Stimulated activated CD8-positive, alpha-beta memory T cell treated with anti-CD3 and anti-CD28 coated beads, Interleukin-12 subunit alpha, Interleukin-12 subunit beta, amount 100 ng/mL, for 24 hours (primary cell): ENCODE measurements around the gene C6orf58.
"Not testable (repeated sequence)": the region's sequence is repeated elsewhere in the genome, so short reads cannot be mapped to it uniquely, and the experiment has no call there.

ENCODE experiments used
- DNase-seq: peaks from one replicate; pipeline ENCODE4 v3.0.0-alpha.2; 2020; ENCODE audit errors: extremely low read depth

C6orf58 gene

DNA sequence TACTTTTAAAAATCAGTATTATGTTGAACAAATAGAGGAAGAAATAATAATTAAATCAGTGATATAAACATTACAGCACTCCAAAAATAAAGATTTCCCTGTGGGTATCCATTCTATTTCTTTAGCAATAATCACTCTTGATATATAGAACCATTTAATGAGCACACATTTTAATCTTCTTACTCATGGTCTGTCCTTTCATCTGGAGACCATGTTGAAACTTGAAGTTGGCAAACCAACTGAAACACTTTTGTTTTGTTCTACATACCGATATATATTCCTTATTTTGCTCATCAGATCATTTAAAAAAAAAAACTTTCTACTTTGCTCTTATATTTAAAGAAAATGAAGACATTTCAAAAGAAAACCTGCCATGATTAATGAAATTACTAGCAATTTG is 13.4 kb downstream of the C6orf58 start:
- DNase-seq = no peak

DNA sequence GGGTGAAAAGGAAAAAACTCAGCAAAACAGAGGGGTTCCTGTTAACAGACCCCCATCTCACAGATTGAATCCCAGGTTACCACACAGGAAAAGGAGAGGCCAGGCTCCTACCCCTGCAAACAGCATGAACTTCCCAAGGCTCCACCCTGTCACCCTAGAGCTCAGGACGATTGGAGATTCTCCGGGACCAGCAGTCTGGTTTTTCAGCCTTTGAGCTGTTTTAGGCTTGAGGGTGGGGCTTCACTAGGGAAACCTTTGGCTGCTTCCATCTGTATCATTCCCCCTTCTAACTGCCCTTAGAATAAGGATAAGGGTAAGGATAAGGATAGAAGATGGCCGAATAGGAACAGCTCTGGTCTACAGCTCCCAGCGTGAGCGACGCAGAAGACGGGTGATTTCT is 16.0 kb downstream of the C6orf58 start:
- no peak for DNase-seq

DNA sequence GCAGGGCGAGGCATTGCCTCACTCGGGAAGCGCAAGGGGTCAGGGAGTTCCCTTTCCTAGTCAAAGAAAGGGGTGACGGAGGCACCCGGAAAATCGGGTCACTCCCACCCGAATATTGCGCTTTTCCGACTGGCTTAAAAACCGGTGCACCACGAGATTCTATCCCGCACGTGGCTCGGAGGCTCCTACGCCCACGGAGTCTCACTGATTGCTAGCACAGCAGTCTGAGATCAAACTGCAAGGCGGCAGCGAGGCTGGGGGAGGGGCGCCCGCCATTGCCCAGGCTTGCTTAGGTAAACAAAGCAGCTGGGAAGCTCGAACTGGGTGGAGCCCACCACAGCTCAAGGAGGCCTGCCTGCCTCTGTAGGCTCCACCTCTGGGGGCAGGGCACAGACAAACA is 16.5 kb downstream of the C6orf58 start:
- not testable (repeated sequence) for DNase-seq

DNA sequence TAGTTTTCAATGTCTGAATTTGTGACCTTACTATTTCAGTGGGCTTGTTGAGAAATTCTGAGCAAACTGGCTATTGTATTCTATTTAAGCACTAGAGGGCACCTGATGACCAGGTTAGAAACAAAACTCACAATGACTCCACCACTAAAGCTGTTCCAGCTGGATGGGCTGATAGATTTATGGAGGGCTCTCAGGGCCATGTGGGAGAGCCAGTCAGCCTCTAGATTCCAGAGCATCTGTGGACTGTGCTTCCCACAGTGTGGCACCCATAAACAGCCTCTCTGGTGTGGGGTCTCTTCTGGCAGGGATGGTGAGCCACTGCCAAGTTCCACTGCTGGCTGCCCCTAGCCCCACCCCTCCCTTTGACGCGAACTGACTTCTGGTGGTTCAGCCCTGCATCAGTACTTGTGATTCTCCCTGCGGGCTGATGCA is 29.2 kb downstream of the C6orf58 start:
- DNase-seq = no peak

DNA sequence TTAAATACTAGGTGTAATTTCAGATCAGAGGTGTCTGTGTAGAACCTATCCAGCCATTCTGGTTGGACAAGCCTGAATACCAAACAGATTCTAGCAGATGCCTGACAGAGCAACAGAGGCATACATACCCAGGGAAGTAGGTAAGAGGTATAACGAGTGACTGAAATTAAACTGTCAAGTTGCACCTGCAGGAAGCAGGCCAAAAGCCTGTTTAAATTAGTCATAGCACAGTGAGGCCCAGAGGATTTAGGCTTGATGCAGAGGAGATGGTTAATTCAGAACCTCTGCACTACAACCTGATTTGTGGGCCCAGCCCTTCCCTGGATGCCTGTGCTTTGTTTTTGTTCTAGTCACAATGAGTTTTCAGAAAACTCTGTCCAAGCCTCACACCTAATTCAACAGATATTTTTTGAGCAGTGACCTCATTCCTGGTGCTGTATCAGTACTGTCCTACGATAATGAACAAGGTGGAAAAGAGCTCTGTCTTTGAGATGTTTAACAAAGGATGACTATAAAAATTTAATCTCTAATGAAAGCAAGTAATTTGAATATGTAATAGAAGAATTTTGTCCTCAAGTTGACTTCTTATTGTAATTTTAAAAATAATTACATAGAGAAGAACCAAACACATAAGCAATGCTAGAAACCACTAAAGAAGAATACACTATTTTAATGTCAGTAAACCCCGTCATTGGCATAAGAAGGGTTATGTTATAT is 31.7 kb downstream of the C6orf58 start:
- no peak for DNase-seq

DNA sequence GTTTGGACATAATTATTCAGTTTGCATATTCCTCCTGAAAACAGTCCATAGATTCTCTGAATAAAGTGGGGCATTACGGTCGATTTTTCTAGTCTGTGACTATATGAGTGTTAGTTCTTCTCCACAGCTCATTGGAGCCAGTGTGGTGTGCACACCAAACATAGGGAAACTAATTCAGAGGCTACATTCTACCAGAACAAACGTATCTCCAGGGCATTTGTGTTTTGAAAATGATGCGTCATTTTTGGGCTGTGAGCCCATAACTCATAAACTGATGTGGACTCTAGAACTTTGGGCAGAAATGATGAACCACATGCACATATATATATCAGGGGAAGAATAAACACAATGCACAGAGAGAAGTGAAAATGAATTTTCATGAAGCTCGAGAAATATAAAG is 41.8 kb downstream of the C6orf58 start:
- no peak for DNase-seq

DNA sequence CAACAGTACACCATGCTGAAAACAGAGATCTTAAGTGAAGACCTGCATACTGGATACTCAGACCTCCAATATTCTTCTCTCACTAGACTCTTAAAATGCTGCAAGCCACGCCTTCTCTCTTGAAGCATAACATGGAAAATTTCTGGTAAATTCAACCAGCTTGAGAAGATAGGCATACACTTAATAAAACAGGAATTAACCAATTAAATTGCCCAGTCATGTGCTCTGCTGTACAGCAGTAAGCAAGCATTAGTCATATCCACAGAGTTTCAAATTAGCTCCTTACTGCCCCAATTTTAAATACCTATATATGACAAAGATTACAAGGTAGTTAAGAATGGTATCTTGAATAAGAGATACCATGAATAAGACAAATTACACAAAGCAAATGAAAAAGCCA is 53.8 kb downstream of the C6orf58 start:
- no peak for DNase-seq

DNA sequence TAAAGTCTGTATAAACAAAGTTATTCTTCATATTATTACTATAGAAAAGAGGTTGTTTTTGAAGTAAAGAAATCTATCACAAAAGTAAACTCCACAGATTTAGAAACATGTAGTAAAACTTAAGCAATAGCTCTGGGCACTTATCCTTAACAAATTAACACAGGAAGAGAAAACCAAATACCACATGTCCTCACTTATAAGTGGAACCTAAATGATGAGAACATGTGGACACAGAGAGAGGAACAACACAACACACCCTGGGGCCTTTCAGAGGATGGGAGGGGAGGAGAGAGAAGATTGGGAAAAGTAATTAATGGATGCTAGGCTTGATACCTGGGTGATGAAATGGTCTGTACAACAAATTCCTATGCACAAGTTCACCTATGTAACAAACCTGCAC is 57.2 kb downstream of the C6orf58 start:
- no peak for DNase-seq

DNA sequence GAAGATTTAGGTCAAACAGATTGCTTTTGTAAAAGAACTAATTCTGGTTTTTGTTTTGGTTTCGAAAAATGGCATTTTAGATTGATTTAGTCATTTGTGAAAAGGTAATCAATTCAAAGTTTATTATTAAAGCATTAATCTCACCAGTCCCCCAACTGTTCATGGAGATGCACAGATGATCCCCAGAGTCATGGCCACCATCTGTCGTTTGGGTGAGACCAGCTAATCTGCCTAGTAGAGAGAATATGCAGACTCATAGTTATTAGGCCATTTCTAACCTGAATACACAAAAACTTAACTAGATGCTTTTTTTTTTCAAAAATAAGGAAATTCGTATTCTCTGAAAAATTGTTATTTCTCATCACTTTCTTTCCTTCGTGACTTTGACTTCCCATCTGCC is 58.1 kb downstream of the C6orf58 start:
- no peak for DNase-seq

DNA sequence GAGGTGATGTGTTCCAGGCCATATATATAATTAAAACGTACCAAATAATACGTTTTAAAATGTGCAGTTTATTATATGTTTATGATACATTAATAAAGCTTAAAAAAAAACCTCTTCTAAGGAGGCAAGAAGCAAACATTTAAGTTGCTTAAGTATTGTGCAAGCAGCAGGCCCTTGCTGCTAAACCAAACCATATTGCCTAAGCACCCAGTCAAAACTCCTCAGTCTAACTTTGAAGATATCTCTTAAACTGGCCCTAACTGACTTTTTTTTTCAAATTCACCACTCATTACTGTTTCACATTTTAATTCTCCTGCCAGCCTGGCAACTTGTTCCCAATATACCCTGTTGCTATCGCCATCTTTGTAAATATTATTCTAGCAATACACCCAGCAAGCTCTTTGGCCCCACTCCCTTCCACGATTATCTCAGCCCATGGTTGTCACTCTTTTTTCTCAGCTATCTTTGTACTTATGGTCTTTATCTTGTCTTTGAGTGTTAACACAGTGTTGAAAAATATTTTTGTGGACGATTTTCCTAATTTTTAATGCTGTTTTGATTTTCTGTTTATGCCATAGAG is 60.9 kb downstream of the C6orf58 start:
- no peak for DNase-seq
